Neural crest cell (in vitro differentiated cells): Measurements from ENCODE around the gene GNG7. TPM values are rescaled to one million over a fixed set of nuclear protein-coding genes. Genes with fewer than 3 reads are reported as not detected.

Source experiments
- DNase-seq: peaks from one replicate; pipeline ENCODE4 v3.0.0; 2021; ENCODE audit warnings: low read depth, mixed read lengths, low spot score
- H3K27ac Mint-ChIP-seq: one replicate; pipeline ENCODE4 v1.8.0; 2021; ENCODE audit warnings: mild to moderate bottlenecking, mixed read lengths; ENCODE audit not compliant: unreplicated experiment
- H3K27me3 Mint-ChIP-seq: 2 replicates; pipeline ENCODE4 v1.8.0; 2021; ENCODE audit warnings: low read depth, mild to moderate bottlenecking, mixed read lengths
- H3K36me3 Mint-ChIP-seq: 2 replicates; pipeline ENCODE4 v1.8.0; 2021; ENCODE audit warnings: low read depth, mild to moderate bottlenecking, mixed read lengths
- H3K4me1 Mint-ChIP-seq: 2 replicates; pipeline ENCODE4 v1.8.0; 2021; ENCODE audit warnings: mixed read lengths
- H3K4me3 Mint-ChIP-seq: one replicate; pipeline ENCODE4 v1.8.0; 2021; ENCODE audit warnings: mild to moderate bottlenecking, mixed read lengths
- H3K9me3 Mint-ChIP-seq: 2 replicates; pipeline ENCODE4 v1.8.0; 2021; ENCODE audit warnings: mixed read lengths
- CTCF ChIP-seq: fragments of 200-600 bp; sonication (generic); conservative IDR thresholded peaks from 2 replicates; pipeline ENCODE4 v1.5.0; 2021; ENCODE audit warnings: antibody characterized with exemption, mild to moderate bottlenecking
- total RNA-seq: library from RNA; stranded (reverse); gene quantifications from 2 replicates; pipeline ENCODE4 v1.2.1, GENCODE V29; 2021

The GNG7 gene
- total RNA-seq, 1 donor from 2014 or later: 13.9 TPM

- peaks cover 2% of the 10 kb centered on the region for H3K36me3 Mint-ChIP-seq
- no peak for DNase-seq
- H3K27me3 Mint-ChIP-seq: peaks cover 19% of the 10 kb centered on the region
- TF ChIP-seq CTCF: no peak
- H3K4me3 Mint-ChIP-seq: no peak overlapping the region
- no peak overlapping the region for H3K27ac Mint-ChIP-seq
- H3K4me1 Mint-ChIP-seq: no peaks in the 10 kb centered on the region
- H3K9me3 Mint-ChIP-seq: no peaks in the 10 kb centered on the region
Observed at GRCh38 chr19:2729943-2730818, 27.7 kb upstream of the GNG7 start.

GRCh38 chr19:2728783-2729387 lies 26.4 kb upstream of the GNG7 start:
- Mint-ChIP-seq H3K4me1 (peaks cover 5% of the 10 kb centered on the region), H3K27ac (no peak overlapping the region), H3K4me3 (no peak overlapping the region), H3K27me3 (peaks cover 24% of the 10 kb centered on the region), H3K9me3 (no peaks in the 10 kb centered on the region), H3K36me3 (no peaks in the 10 kb centered on the region)
- DNase-seq: no peak
- TF ChIP-seq CTCF: no peak

GRCh38 chr19:2727640-2727944 lies 25.1 kb upstream of the GNG7 start:
- H3K4me1 Mint-ChIP-seq: peaks cover 5% of the 10 kb centered on the region
- H3K4me3 Mint-ChIP-seq: no peak overlapping the region
- H3K36me3 Mint-ChIP-seq: no peaks in the 10 kb centered on the region
- no peak overlapping the region for H3K27ac Mint-ChIP-seq
- no peak for DNase-seq
- H3K27me3 Mint-ChIP-seq: peaks cover 30% of the 10 kb centered on the region
- no peak for TF ChIP-seq CTCF
- no peaks in the 10 kb centered on the region for H3K9me3 Mint-ChIP-seq

GRCh38 chr19:2726904-2727639 lies 24.6 kb upstream of the GNG7 start:
- Mint-ChIP-seq H3K27me3 (peaks cover 33% of the 10 kb centered on the region), H3K4me3 (no peak overlapping the region), H3K4me1 (peaks cover 5% of the 10 kb centered on the region), H3K27ac (no peak overlapping the region), H3K9me3 (no peaks in the 10 kb centered on the region), H3K36me3 (no peaks in the 10 kb centered on the region)
- no peak for DNase-seq
- no peak for TF ChIP-seq CTCF

- peaks cover 39% of the 10 kb centered on the region for H3K27me3 Mint-ChIP-seq
- H3K36me3 Mint-ChIP-seq: no peaks in the 10 kb centered on the region
- H3K4me1 Mint-ChIP-seq: peaks cover 5% of the 10 kb centered on the region
- H3K4me3 Mint-ChIP-seq: no peak overlapping the region
- DNase-seq: no peak
- no peaks in the 10 kb centered on the region for H3K9me3 Mint-ChIP-seq
- no peak overlapping the region for H3K27ac Mint-ChIP-seq
- TF ChIP-seq CTCF: no peak
Observed at GRCh38 chr19:2726160-2726855, 23.8 kb upstream of the GNG7 start.
